Ascending aorta (tissue), 2 donors: Measurements from ENCODE around the gene CPHXL. TPM values are rescaled to one million over a fixed set of nuclear protein-coding genes. Genes with fewer than 3 reads are reported as not detected.

Experiments used
- DNase-seq, 2 donors: peaks; one replicate each; pipeline ENCODE4 v3.0.0-alpha.2; 2019; ENCODE audit warnings: low spot score in 2 of 2
- H3K27ac ChIP-seq, 2 donors: fragments of 200-600 bp; sonication (generic); one replicate each; pipeline ENCODE4 v1.5.1; 2016 to 2017; ENCODE audit warnings: mild to moderate bottlenecking in 1 of 2
- H3K27me3 ChIP-seq: fragments of 200-600 bp; sonication (generic); one replicate; pipeline ENCODE4 v1.5.1; 2017
- H3K36me3 ChIP-seq, 2 donors: fragments of 200-600 bp; sonication (generic); one replicate each; pipeline ENCODE4 v1.5.1; 2016
- H3K4me1 ChIP-seq, 2 donors: fragments of 200-600 bp; sonication (generic); one replicate each; pipeline ENCODE4 v1.5.1; 2016 to 2017; ENCODE audit warnings: mild to moderate bottlenecking in 1 of 2
- H3K4me3 ChIP-seq, 2 donors: fragments of 200-600 bp; sonication (generic); one replicate each; pipeline ENCODE4 v1.5.1; 2016 to 2017; ENCODE audit warnings: mild to moderate bottlenecking in 1 of 2
- H3K9me3 ChIP-seq, 2 donors: fragments of 200-600 bp; sonication (generic); one replicate each; pipeline ENCODE4 v1.5.1; 2016
- intact Hi-C: fragments of 100-400 bp; cut with DNase I; formaldehyde crosslinking; loops from one replicate; pipeline ENCODE4 v1.15.1; 2023
- total RNA-seq: library from RNA; depleted of rRNA; stranded (reverse); fragments of >200 nt; gene quantifications from one replicate; pipeline ENCODE4 v1.1.0, GENCODE V29; 2016
- TF ChIP-seq, protein P1 (sequence below), 3 experiments: fragments of 200-600 bp in 2 of 3; fragments of 450-650 bp in 1 of 3; sonication (generic) in 2 of 3; IDR thresholded peaks; one replicate each; pipeline ENCODE4 v1.5.1; 2016 to 2019; ENCODE audit warnings: antibody characterized with exemption in 3 of 3, mild to moderate bottlenecking in 1 of 3, moderate library complexity in 1 of 3

Gene CPHXL
- total RNA-seq, 1 donor from 2014 or later, result not detected

DNA sequence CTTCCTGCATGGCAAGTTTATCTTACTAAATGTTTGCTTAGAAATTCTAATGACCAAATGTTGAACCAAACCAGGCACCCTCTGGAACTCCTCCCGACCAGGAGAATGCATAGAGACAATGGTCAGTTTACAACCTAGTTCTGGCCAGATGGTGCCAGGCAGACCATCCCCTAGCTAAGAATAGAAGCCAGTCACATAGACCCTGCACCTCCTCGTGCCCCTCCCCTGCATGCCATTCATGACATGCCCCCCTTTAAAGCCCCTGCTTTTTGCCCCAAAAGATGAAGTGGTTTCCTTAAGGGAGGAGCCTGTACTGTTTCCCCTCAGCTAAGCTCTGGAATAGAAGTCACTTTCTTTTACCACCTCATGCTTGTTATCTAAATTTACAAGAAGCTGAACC, 6.6 kb upstream of the CPHXL start:
- no peaks in the 10 kb centered on the region for H3K36me3 ChIP-seq
- TF ChIP-seq, protein P1, sequence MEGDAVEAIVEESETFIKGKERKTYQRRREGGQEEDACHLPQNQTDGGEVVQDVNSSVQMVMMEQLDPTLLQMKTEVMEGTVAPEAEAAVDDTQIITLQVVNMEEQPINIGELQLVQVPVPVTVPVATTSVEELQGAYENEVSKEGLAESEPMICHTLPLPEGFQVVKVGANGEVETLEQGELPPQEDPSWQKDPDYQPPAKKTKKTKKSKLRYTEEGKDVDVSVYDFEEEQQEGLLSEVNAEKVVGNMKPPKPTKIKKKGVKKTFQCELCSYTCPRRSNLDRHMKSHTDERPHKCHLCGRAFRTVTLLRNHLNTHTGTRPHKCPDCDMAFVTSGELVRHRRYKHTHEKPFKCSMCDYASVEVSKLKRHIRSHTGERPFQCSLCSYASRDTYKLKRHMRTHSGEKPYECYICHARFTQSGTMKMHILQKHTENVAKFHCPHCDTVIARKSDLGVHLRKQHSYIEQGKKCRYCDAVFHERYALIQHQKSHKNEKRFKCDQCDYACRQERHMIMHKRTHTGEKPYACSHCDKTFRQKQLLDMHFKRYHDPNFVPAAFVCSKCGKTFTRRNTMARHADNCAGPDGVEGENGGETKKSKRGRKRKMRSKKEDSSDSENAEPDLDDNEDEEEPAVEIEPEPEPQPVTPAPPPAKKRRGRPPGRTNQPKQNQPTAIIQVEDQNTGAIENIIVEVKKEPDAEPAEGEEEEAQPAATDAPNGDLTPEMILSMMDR (IDR thresholded peaks at IDR 0.05), result no peak
- intact Hi-C loops, result no loop called here

GRCh38 chr16:75727221-75727620, 931 bp upstream of the CPHXL start:
- H3K9me3 ChIP-seq, result no peaks in the 10 kb centered on the region
- H3K27me3 ChIP-seq, result no peaks in the 10 kb centered on the region
- H3K4me1 ChIP-seq, result no peaks in the 10 kb centered on the region
- intact Hi-C loops, result no loop called here
- TF ChIP-seq, protein P1 (IDR thresholded peaks at IDR 0.05), result no peak
- H3K4me3 ChIP-seq, result no peak overlapping the region
- no peaks in the 10 kb centered on the region for H3K36me3 ChIP-seq
- DNase-seq, result no peak
- H3K27ac ChIP-seq, result no peak overlapping the region

More for the DNA sequence above, 6.6 kb upstream of the CPHXL start:
- Histone ChIP-seq H3K4me3 (peak overlapping the region in 1 of 2 donors; percentile 10), H3K27ac (peak overlapping the region; percentile 59 to 77), H3K4me1 (peaks cover 2 to 13% of the 10 kb centered on the region in 2 donors), H3K27me3 (no peaks in the 10 kb centered on the region), H3K9me3 (no peaks in the 10 kb centered on the region)
- DNase-seq, result no peak

- H3K36me3 ChIP-seq, result no peaks in the 10 kb centered on the region
- TF ChIP-seq, protein P1 (IDR thresholded peaks at IDR 0.05), result no peak
- no peak for DNase-seq
- no peak overlapping the region for H3K4me3 ChIP-seq
- no peaks in the 10 kb centered on the region for H3K4me1 ChIP-seq
- H3K27ac ChIP-seq, result no peak overlapping the region
- intact Hi-C loops, result no loop called here
- no peaks in the 10 kb centered on the region for H3K27me3 ChIP-seq
- H3K9me3 ChIP-seq, result no peaks in the 10 kb centered on the region
Observed at GRCh38 chr16:75718452-75718851, 7.8 kb downstream of the CPHXL start.

DNA sequence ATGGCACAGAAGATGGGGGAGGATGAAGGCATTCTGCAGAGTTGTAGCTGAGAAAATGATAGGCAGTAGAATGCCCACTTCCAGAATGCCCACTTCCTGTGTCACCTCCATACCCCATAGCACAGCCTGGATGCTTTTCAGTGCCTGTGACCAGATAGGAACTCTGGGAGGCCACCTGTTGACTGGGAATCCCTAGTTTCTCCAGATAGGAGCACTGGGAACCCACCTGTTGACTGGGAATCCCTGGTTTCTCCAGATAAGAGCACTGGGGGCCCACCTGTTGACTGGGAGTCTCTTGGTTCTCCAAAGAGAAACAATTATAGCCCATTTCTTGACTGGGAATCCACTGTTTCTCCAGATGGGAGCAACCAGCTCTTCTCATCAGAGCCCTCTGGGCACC, 11.6 kb downstream of the CPHXL start:
- Histone ChIP-seq H3K4me3 (no peak overlapping the region), H3K36me3 (no peaks in the 10 kb centered on the region), H3K4me1 (no peaks in the 10 kb centered on the region), H3K27me3 (no peaks in the 10 kb centered on the region), H3K9me3 (no peaks in the 10 kb centered on the region), H3K27ac (no peak overlapping the region)
- TF ChIP-seq, protein P1 (IDR thresholded peaks at IDR 0.05), result no peak
- intact Hi-C loops, result no loop called here
- no peak for DNase-seq

DNA sequence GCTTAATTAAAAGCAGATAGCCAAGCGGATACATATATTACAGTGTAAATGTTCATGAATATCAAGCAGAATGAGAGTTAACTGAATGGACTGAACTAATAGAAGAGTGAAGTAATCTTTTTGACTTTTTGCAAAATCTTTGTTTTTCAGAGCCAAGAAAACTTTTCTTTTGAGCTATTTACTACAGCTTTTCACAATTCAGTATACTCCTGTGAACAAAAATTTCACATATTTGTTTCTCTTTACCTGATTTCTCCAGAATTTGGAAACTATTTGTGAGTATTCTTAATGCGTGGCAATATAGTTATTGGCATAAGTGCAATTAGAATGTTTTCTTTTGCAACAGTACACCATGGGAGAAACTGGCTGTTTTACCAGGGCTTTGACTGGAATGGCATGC, 15.9 kb downstream of the CPHXL start:
- Histone ChIP-seq H3K27me3 (no peaks in the 10 kb centered on the region), H3K9me3 (no peaks in the 10 kb centered on the region), H3K36me3 (no peaks in the 10 kb centered on the region), H3K4me1 (no peaks in the 10 kb centered on the region), H3K27ac (no peak overlapping the region), H3K4me3 (no peak overlapping the region)
- DNase-seq, result no peak
- TF ChIP-seq, protein P1 (IDR thresholded peaks at IDR 0.05), result no peak
- intact Hi-C loops, result no loop called here

DNA sequence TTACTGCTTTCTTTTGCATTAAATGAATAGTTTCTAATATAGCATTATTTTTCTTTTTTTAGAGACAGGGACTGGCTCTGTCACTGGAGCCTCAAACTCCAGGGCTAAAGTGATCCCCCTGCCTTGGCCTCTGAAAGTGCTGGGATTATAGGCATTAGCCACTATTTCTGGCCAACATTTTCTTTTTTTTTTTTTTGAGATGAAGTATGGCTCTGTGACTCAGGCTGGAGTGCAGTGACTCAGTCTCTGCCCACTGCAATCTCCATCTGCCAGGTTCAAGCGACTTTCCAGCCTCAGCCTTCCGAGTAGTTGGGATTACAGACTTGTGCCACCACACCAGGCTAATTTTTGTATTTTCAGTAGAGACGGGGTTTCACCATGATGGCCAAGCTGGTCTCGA, 23.0 kb downstream of the CPHXL start:
- H3K27me3 ChIP-seq, result no peaks in the 10 kb centered on the region
- intact Hi-C loops, result no loop called here
- no peaks in the 10 kb centered on the region for H3K9me3 ChIP-seq
- DNase-seq, result no peak
- H3K36me3 ChIP-seq, result no peaks in the 10 kb centered on the region
- TF ChIP-seq, protein P1 (IDR thresholded peaks at IDR 0.05), result no peak
- no peak overlapping the region for H3K4me3 ChIP-seq
- H3K27ac ChIP-seq, result no peak overlapping the region
- no peaks in the 10 kb centered on the region for H3K4me1 ChIP-seq
